Measurements from ENCODE around the gene SLC1A5.

Gene SLC1A5

GRCh38 chr19:46791944-46792343, 3.5 kb upstream of the SLC1A5 start:
- Histone ChIP-seq H3K79me2 (ENCODE audit: insufficient read depth, low read length) (peaks cover 14% of the 10 kb centered on the region), H3K27ac (ENCODE audit: low read length) (peak overlapping the region; percentile 85), H3K4me1 (ENCODE audit: insufficient read depth, low read length) (peaks cover 30% of the 10 kb centered on the region), H2AFZ (ENCODE audit: low read depth, low read length) (peak overlapping the region; percentile 81), H3K9me3 (ENCODE audit: insufficient read depth, low read length, severe bottlenecking) (no peaks in the 10 kb centered on the region), H3K4me3 (ENCODE audit: low read depth in 1 of 2, low read length in 2 of 2) (peak overlapping the region in 1 of 2 experiments; percentile 32; a peak in 2 of 4 replicates), H3K27me3 (ENCODE audit: insufficient read depth, low read length, poor library complexity) (no peaks in the 10 kb centered on the region), H3K4me2 (ENCODE audit: insufficient read depth, low read length) (peak overlapping the region; percentile 51), H4K20me1 (ENCODE audit: insufficient read depth, low read length) (peaks cover 7% of the 10 kb centered on the region; the same call in 1 of the 2 replicates), H3K36me3 (ENCODE audit: insufficient read depth, low read length) (no peaks in the 10 kb centered on the region), H3K9ac (ENCODE audit: low read depth, low read length) (peak overlapping the region; percentile 46)
- ATAC-seq (ENCODE audit: insufficient read depth, low read depth) (peak; percentile 67), DNase-seq (peak; percentile 81)
- TF ChIP-seq CTCF (IDR thresholded peaks at IDR 0.05; ENCODE audit: borderline replicate concordance, extremely low read depth, low read length, poor library complexity, severe bottlenecking) (no peak), EZH2 (IDR thresholded peaks at IDR 0.05; ENCODE audit: borderline replicate concordance, low read depth, low read length, severe bottlenecking) (no peak)

GRCh38 chr19:46789371-46789770, 977 bp upstream of the SLC1A5 start:
- H3K79me2 ChIP-seq (ENCODE audit: insufficient read depth, low read length): peaks cover 40% of the 10 kb centered on the region
- H2AFZ ChIP-seq (ENCODE audit: low read depth, low read length): no peak overlapping the region
- H3K9ac ChIP-seq (ENCODE audit: low read depth, low read length): peak overlapping the region; percentile 44; the same call in 1 of the 2 replicates
- no peak for TF ChIP-seq CTCF (IDR thresholded peaks at IDR 0.05; ENCODE audit: borderline replicate concordance, extremely low read depth, low read length, poor library complexity, severe bottlenecking)
- TF ChIP-seq EZH2 (IDR thresholded peaks at IDR 0.05; ENCODE audit: borderline replicate concordance, low read depth, low read length, severe bottlenecking): no peak
- no peak for DNase-seq
- H3K4me2 ChIP-seq (ENCODE audit: insufficient read depth, low read length): peak overlapping the region; percentile 51; the same call in 1 of the 2 replicates
- H3K4me1 ChIP-seq (ENCODE audit: insufficient read depth, low read length): peaks cover 50% of the 10 kb centered on the region
- ATAC-seq (ENCODE audit: insufficient read depth, low read depth): no peak
- peak overlapping the region; percentile 76 for H3K27ac ChIP-seq (ENCODE audit: low read length)
- no peaks in the 10 kb centered on the region for H3K9me3 ChIP-seq (ENCODE audit: insufficient read depth, low read length, severe bottlenecking)
- H3K36me3 ChIP-seq (ENCODE audit: insufficient read depth, low read length): peaks cover 18% of the 10 kb centered on the region
- peaks cover 26% of the 10 kb centered on the region for H4K20me1 ChIP-seq (ENCODE audit: insufficient read depth, low read length)
- no peak overlapping the region for H3K4me3 ChIP-seq (ENCODE audit: low read depth in 1 of 2, low read length in 2 of 2)
- no peaks in the 10 kb centered on the region for H3K27me3 ChIP-seq (ENCODE audit: insufficient read depth, low read length, poor library complexity)

- TF ChIP-seq EZH2 (IDR thresholded peaks at IDR 0.05; ENCODE audit: borderline replicate concordance, low read depth, low read length, severe bottlenecking): no peak
- no peak for TF ChIP-seq CTCF (IDR thresholded peaks at IDR 0.05; ENCODE audit: borderline replicate concordance, extremely low read depth, low read length, poor library complexity, severe bottlenecking)
- peak overlapping the region; percentile 51 for H3K4me2 ChIP-seq (ENCODE audit: insufficient read depth, low read length)
- DNase-seq: no peak
Measured at GRCh38 chr19:46788968-46789338, 559 bp upstream of the SLC1A5 start.

More at GRCh38 chr19:46788968-46789338, 559 bp upstream of the SLC1A5 start:
- no peak for ATAC-seq (ENCODE audit: insufficient read depth, low read depth)
- peak overlapping the region in 1 of 2 experiments; percentile 30; a peak in 1 of 4 replicates for H3K4me3 ChIP-seq (ENCODE audit: low read depth in 1 of 2, low read length in 2 of 2)
- peaks cover 30% of the 10 kb centered on the region for H4K20me1 ChIP-seq (ENCODE audit: insufficient read depth, low read length)
- H2AFZ ChIP-seq (ENCODE audit: low read depth, low read length): peak overlapping the region; percentile 54
- H3K9me3 ChIP-seq (ENCODE audit: insufficient read depth, low read length, severe bottlenecking): no peaks in the 10 kb centered on the region
- peaks cover 44% of the 10 kb centered on the region for H3K79me2 ChIP-seq (ENCODE audit: insufficient read depth, low read length)
- H3K27ac ChIP-seq (ENCODE audit: low read length): peak overlapping the region; percentile 76
- peaks cover 55% of the 10 kb centered on the region for H3K4me1 ChIP-seq (ENCODE audit: insufficient read depth, low read length)
- H3K27me3 ChIP-seq (ENCODE audit: insufficient read depth, low read length, poor library complexity): no peaks in the 10 kb centered on the region
- peak overlapping the region; percentile 44 for H3K9ac ChIP-seq (ENCODE audit: low read depth, low read length)
- H3K36me3 ChIP-seq (ENCODE audit: insufficient read depth, low read length): peaks cover 22% of the 10 kb centered on the region

Data from DND-41 (cell line).